HL-60 (cell line): ENCODE data around the gene SSH2.

Experiments
- DNase-seq, 2 experiments: peaks; one replicate each; pipeline ENCODE4 v3.0.0-alpha.2; 2010 to 2020; ENCODE audit warnings: low read depth in 1 of 2, low spot score in 1 of 2
- H3K27ac ChIP-seq: fragments of 250-450 bp; sonication (Bioruptor Pico); replicated peaks from 2 replicates; pipeline ENCODE4 v1.5.1; 2020; ENCODE audit warnings: mild to moderate bottlenecking, moderate library complexity
- H3K27me3 ChIP-seq: fragments of 250-450 bp; sonication (Bioruptor Pico); 2 replicates; pipeline ENCODE4 v1.5.1; 2021; ENCODE audit warnings: mild to moderate bottlenecking, moderate library complexity; ENCODE audit not compliant: insufficient read depth, poor library complexity, severe bottlenecking
- H3K4me3 ChIP-seq: replicated peaks from 2 replicates; pipeline ENCODE4 v1.5.1; 2011; ENCODE audit warnings: mild to moderate bottlenecking, control low read depth, low read length; ENCODE audit not compliant: insufficient read depth
- CTCF ChIP-seq: IDR thresholded peaks from one replicate; pipeline ENCODE4 v1.5.1; 2011; ENCODE audit warnings: low read length, control low read depth, inconsistent platforms; ENCODE audit not compliant: insufficient read depth
- GABPA ChIP-seq: IDR thresholded peaks from 2 replicates; pipeline ENCODE4 v1.6.1; 2012; ENCODE audit warnings: low read depth
- POLR2AphosphoS5 ChIP-seq: IDR thresholded peaks from 2 replicates; pipeline ENCODE4 v1.6.1; 2012; ENCODE audit warnings: low read depth
- REST ChIP-seq: IDR thresholded peaks from 2 replicates; pipeline ENCODE4 v1.6.1; 2012; ENCODE audit warnings: low read depth; ENCODE audit not compliant: insufficient replicate concordance
- SPI1 ChIP-seq: IDR thresholded peaks from 2 replicates; pipeline ENCODE4 v1.6.1; 2012; ENCODE audit warnings: low read depth, mild to moderate bottlenecking, borderline replicate concordance

Gene SSH2

GRCh38 chr17:29924786-29925185 lies 5.2 kb downstream of the SSH2 start:
- H3K27me3 ChIP-seq, result no peaks in the 10 kb centered on the region
- no peak for DNase-seq
- TF ChIP-seq REST (no peak), SPI1 (no peak), POLR2AphosphoS5 (no peak), GABPA (no peak), CTCF (no peak)
- H3K4me3 ChIP-seq, result no peak overlapping the region
- H3K27ac ChIP-seq, result no peak overlapping the region

- Histone ChIP-seq H3K4me3 (no peak overlapping the region), H3K27ac (no peak overlapping the region; the same call in 1 of the 2 replicates), H3K27me3 (no peaks in the 10 kb centered on the region)
- DNase-seq, result no peak
- no peak for TF ChIP-seq CTCF
- no peak for TF ChIP-seq REST
- TF ChIP-seq GABPA, result no peak
- TF ChIP-seq POLR2AphosphoS5, result no peak
- TF ChIP-seq SPI1, result no peak
Observed at GRCh38 chr17:29918922-29919856, 10.8 kb downstream of the SSH2 start.

GRCh38 chr17:29918016-29918415 lies 12.0 kb downstream of the SSH2 start:
- Histone ChIP-seq H3K27ac (no peak overlapping the region), H3K4me3 (no peak overlapping the region), H3K27me3 (no peaks in the 10 kb centered on the region)
- no peak for DNase-seq
- no peak for TF ChIP-seq POLR2AphosphoS5
- TF ChIP-seq SPI1, result no peak
- TF ChIP-seq REST, result no peak
- TF ChIP-seq CTCF, result no peak
- TF ChIP-seq GABPA, result no peak
